Measurements from ENCODE around the gene DDAH1.

Gene DDAH1

DNA sequence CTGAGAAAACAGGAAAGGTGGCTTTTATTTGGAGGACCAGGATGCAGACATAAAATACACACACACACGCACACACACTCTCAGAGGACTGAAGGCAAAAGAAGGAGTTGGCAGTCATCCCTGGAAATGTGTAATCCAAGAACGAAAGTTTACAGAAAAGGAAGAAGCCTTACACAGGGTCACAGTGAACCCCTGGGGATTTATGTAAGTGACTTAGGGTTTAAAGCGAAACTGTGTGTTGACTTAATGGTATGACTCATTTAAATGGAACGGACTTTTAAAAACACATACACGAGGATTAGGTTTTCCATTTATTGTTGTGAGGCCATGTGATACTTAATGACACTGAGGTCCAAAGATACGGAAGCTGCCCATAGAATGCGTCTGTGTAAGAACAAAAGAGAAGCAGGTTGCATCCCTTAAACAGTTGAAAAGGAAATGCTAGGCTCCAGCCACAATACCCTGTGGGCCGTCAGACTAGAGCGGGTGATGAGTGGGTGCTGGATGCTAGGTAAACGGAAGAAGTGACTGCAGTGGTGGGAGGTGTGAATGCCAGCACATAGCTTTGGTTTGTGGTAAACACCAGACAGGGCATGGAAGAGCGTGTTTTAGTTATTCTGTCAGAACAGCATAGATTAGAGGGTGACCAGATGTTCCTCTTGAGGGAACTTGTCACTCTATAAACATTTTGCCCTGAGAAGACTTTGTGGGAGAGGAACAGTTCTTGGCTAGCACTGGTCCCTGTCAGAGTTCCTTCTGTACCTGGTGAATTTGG, 166.9 kb downstream of the DDAH1 start:
- POLR2A ChIA-PET (ENCODE audit: low non-redundant PET), result no interaction called here

DNA sequence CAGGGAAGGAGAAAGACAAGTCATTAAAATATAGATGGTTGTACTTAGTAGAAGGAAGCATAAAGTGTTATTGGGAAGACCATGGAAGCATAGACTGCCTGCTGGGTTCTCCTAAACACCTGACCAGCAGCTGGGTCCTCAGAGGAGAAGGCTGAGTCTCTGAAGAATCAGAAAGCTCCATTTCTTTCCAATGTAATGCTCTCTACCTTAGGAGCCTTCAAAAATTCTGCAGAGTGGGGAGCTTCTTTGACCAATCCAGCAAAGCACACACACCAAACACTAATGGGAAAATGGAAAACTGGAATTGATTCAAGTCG, 167.5 kb downstream of the DDAH1 start:
- no peak overlapping the region for H3K27ac ChIP-seq
- TF ChIP-seq, protein P1, sequence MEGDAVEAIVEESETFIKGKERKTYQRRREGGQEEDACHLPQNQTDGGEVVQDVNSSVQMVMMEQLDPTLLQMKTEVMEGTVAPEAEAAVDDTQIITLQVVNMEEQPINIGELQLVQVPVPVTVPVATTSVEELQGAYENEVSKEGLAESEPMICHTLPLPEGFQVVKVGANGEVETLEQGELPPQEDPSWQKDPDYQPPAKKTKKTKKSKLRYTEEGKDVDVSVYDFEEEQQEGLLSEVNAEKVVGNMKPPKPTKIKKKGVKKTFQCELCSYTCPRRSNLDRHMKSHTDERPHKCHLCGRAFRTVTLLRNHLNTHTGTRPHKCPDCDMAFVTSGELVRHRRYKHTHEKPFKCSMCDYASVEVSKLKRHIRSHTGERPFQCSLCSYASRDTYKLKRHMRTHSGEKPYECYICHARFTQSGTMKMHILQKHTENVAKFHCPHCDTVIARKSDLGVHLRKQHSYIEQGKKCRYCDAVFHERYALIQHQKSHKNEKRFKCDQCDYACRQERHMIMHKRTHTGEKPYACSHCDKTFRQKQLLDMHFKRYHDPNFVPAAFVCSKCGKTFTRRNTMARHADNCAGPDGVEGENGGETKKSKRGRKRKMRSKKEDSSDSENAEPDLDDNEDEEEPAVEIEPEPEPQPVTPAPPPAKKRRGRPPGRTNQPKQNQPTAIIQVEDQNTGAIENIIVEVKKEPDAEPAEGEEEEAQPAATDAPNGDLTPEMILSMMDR (conservative IDR thresholded peaks at IDR 0.05; ENCODE audit: low read depth), result no peak
- no peak for DNase-seq (ENCODE audit: low spot score)
- CTCF ChIA-PET, result interaction anchor here (0.6 to 1.0 kb wide), 3 partner anchors 10 to 424 kb away, joined by 3 to 5 read pairs (median 3); no protein-coding TSS in a partner anchor
- POLR2A ChIA-PET (ENCODE audit: low non-redundant PET), result no interaction called here

More for the DNA sequence above, 166.9 kb downstream of the DDAH1 start:
- peak overlapping the region; percentile 71 for H3K27ac ChIP-seq
- peak; percentile 85 for DNase-seq (ENCODE audit: low spot score)
- CTCF ChIA-PET, result interaction anchor here (0.6 to 1.0 kb wide), 3 partner anchors 10 to 198 kb away, joined by 3 to 5 read pairs (median 5); no protein-coding TSS in a partner anchor
- TF ChIP-seq, protein P1 (conservative IDR thresholded peaks at IDR 0.05; ENCODE audit: low read depth), result no peak

DNA sequence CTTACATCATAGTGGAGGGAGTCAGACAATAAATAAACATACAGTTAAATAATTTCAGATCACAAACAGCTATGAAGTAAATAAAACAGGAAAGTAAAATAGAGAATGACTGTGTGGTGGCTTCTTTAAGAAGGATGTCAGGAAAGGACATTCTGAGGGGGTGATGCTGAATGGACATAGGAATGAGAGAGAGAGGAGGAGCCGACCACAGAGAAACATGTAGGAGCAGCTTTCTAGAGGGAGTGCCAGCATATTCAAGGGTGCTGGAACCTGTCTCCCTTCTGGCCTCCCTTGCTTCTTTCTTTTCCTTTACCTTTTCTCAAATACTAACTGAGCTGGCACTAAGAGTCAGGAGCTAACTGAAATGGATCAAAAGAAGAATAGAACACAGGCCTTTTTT, 168.0 kb downstream of the DDAH1 start:
- no peak for DNase-seq (ENCODE audit: low spot score)
- CTCF ChIA-PET, result interaction anchor here (0.6 to 1.0 kb wide), 3 partner anchors 11 to 424 kb away, joined by 3 to 5 read pairs (median 3); no protein-coding TSS in a partner anchor
- H3K27ac ChIP-seq, result no peak overlapping the region
- TF ChIP-seq, protein P1 (conservative IDR thresholded peaks at IDR 0.05; ENCODE audit: low read depth), result no peak
- POLR2A ChIA-PET (ENCODE audit: low non-redundant PET), result interaction anchor here (0.9 kb wide), 1 partner anchor 20 kb away, joined by 3 read pairs; the partner anchor contains the start of gene BCL10

DNA sequence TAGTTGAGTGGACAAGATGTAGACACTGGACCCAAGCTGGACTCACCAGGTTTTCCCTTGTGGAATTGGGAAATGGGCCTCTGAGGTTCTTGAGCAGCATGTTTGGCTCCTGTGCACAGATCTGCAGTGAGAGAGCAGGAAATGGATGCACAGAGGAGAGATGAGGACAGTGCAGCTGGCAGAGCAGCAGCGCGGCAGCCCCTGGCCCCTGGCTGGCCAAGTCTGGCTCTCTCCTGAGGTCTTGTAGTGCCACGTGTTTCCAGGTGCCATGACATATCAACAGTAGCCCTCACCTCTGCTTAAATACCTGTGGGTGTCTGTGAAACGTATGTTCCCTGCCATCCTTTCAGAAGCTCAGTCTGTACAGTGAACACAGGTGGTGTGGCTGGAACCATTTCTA, 169.3 kb downstream of the DDAH1 start:
- TF ChIP-seq, protein P1 (conservative IDR thresholded peaks at IDR 0.05; ENCODE audit: low read depth), result no peak
- ChIA-PET POLR2A (ENCODE audit: low non-redundant PET) (no interaction called here), CTCF (no interaction called here)
- H3K27ac ChIP-seq, result peak overlapping the region; percentile 69
- no peak for DNase-seq (ENCODE audit: low spot score)

DNA sequence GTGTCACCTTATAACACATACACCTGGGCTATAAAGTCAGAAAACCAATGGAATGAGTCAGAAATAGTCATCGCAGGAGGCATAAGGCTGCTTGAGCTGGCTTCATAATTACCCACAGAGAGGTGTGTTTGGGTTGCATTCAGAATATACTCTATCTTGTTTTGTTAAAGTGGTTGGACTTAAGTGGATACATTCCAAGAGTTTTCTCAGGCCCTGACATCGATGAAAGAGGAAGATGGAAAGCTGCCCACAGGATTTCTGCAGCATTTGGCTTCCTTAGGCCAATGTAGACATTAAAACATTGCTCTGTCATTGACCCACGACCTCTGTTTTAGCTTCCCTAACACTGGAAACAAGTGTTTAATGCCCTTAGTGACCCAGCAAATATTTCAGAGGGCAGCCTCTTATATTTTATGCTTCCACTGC, 169.9 kb downstream of the DDAH1 start:
- ChIA-PET POLR2A (ENCODE audit: low non-redundant PET) (no interaction called here), CTCF (interaction anchor here (0.6 kb wide), 1 partner anchor 132 kb away, joined by 3 read pairs; no protein-coding TSS in a partner anchor)
- DNase-seq (ENCODE audit: low spot score), result peak; percentile 90
- TF ChIP-seq, protein P1 (conservative IDR thresholded peaks at IDR 0.05; ENCODE audit: low read depth), result no peak
- peak overlapping the region; percentile 77 for H3K27ac ChIP-seq

DNA sequence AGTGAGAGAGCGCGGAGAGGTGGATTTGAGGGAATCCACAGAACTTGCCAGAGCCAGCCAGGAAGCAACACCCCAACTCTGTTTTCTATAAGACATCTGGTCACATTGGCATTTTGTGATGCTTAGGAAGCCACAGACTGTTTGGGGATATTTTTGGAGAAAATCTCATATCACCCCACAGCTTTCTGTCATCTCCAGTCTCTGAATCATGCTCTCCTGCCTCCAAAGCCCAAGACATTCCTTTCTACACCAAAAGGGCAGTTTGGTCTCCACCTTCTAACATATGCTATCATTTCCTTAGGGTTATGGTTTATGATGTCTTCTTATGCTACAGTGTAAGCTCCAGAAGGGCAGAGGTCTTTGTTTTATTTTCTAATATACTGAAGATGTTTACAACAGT, 174.1 kb downstream of the DDAH1 start:
- no peak for DNase-seq (ENCODE audit: low spot score)
- H3K27ac ChIP-seq, result peak overlapping the region; percentile 82
- TF ChIP-seq, protein P1 (conservative IDR thresholded peaks at IDR 0.05; ENCODE audit: low read depth), result no peak
- CTCF ChIA-PET, result no interaction called here
- POLR2A ChIA-PET (ENCODE audit: low non-redundant PET), result no interaction called here

All from RWPE1 (cell line).